WTC11 (cell line): Measurements from ENCODE around the gene MRPL22. TPM values are rescaled to one million over a fixed set of nuclear protein-coding genes. Genes with fewer than 3 reads are reported as not detected.

ENCODE experiments used
- CREM ChIP-seq: sonication (generic); formaldehyde crosslinking; IDR thresholded peaks from 2 replicates; pipeline ENCODE4 v1.8.1; 2022; ENCODE audit warnings: mild to moderate bottlenecking, missing genetic modification reagents, moderate library complexity
- CTCF ChIP-seq: fragments of 200-600 bp; IDR thresholded peaks from 2 replicates; pipeline ENCODE4 v1.8.0; 2022; ENCODE audit warnings: antibody characterized with exemption
- E2F4 ChIP-seq: sonication (generic); formaldehyde crosslinking; IDR thresholded peaks from 2 replicates; pipeline ENCODE4 v1.8.1; 2022; ENCODE audit warnings: low read depth, mild to moderate bottlenecking, moderate library complexity, missing genetic modification reagents, borderline replicate concordance
- E2F5 ChIP-seq: sonication (generic); formaldehyde crosslinking; IDR thresholded peaks from 2 replicates; pipeline ENCODE4 v1.8.1; 2022; ENCODE audit warnings: mild to moderate bottlenecking, moderate library complexity, missing genetic modification reagents
- ELF4 ChIP-seq: sonication (generic); formaldehyde crosslinking; IDR thresholded peaks from 2 replicates; pipeline ENCODE4 v1.8.1; 2022; ENCODE audit warnings: low read depth, mild to moderate bottlenecking, moderate library complexity, missing genetic modification reagents
- ESRRA ChIP-seq: sonication (generic); formaldehyde crosslinking; IDR thresholded peaks from 2 replicates; pipeline ENCODE4 v1.8.1; 2022; ENCODE audit warnings: mild to moderate bottlenecking, missing genetic modification reagents, borderline replicate concordance
- GTF2I ChIP-seq: fragments of 250-450 bp; sonication (Bioruptor Pico); conservative IDR thresholded peaks from 2 replicates; pipeline ENCODE4 v1.4.0; 2021; ENCODE audit warnings: mild to moderate bottlenecking
- JAZF1 ChIP-seq: fragments of 250-450 bp; sonication (Bioruptor Pico); IDR thresholded peaks from 2 replicates; pipeline ENCODE4 v1.9.0; 2021; ENCODE audit warnings: moderate library complexity, mild to moderate bottlenecking, inconsistent platforms
- JUN ChIP-seq: sonication (generic); formaldehyde crosslinking; IDR thresholded peaks from 2 replicates; pipeline ENCODE4 v1.8.0; 2023; ENCODE audit warnings: mild to moderate bottlenecking, missing genetic modification reagents
- MXD4 ChIP-seq: fragments of 250-450 bp; sonication (Bioruptor Pico); IDR thresholded peaks from 2 replicates; pipeline ENCODE4 v1.8.0; 2021; ENCODE audit warnings: mild to moderate bottlenecking, moderate library complexity, borderline replicate concordance
- MYBL2 ChIP-seq: sonication (generic); formaldehyde crosslinking; IDR thresholded peaks from 2 replicates; pipeline ENCODE4 v1.8.1; 2023; ENCODE audit warnings: mild to moderate bottlenecking, moderate library complexity, missing genetic modification reagents
- NFE2L1 ChIP-seq: sonication (generic); formaldehyde crosslinking; IDR thresholded peaks from 2 replicates; pipeline ENCODE4 v1.8.1; 2023; ENCODE audit warnings: missing genetic modification reagents
- NR2C2 ChIP-seq: sonication (generic); formaldehyde crosslinking; IDR thresholded peaks from 2 replicates; pipeline ENCODE4 v1.8.0; 2022; ENCODE audit warnings: mild to moderate bottlenecking, missing genetic modification reagents
- NR3C1 ChIP-seq: sonication (generic); formaldehyde crosslinking; conservative IDR thresholded peaks from 2 replicates; pipeline ENCODE4 v1.8.1; 2023; ENCODE audit warnings: low read depth, mild to moderate bottlenecking, missing genetic modification reagents
- SMAD4 ChIP-seq: sonication (generic); formaldehyde crosslinking; IDR thresholded peaks from 2 replicates; pipeline ENCODE4 v1.8.0; 2022; ENCODE audit warnings: mild to moderate bottlenecking, missing genetic modification reagents
- TEAD1 ChIP-seq: sonication (generic); formaldehyde crosslinking; IDR thresholded peaks from 2 replicates; pipeline ENCODE4 v1.8.0; 2022; ENCODE audit warnings: mild to moderate bottlenecking, missing genetic modification reagents
- ZNF219 ChIP-seq: sonication (generic); formaldehyde crosslinking; IDR thresholded peaks from 2 replicates; pipeline ENCODE4 v1.8.0; 2023; ENCODE audit warnings: missing genetic modification reagents, mild to moderate bottlenecking, borderline replicate concordance
- ZNF281 ChIP-seq: sonication (generic); formaldehyde crosslinking; IDR thresholded peaks from 2 replicates; pipeline ENCODE4 v1.8.0; 2023; ENCODE audit warnings: mild to moderate bottlenecking, missing genetic modification reagents
- ZNF317 ChIP-seq: sonication (generic); formaldehyde crosslinking; IDR thresholded peaks from 2 replicates; pipeline ENCODE4 v1.8.1; 2023; ENCODE audit warnings: low read depth, mild to moderate bottlenecking, moderate library complexity, missing genetic modification reagents, borderline replicate concordance
- total RNA-seq: library from RNA; stranded (reverse); gene quantifications from 3 replicates; pipeline ENCODE4 v1.2.3, GENCODE V29; 2021
- TF ChIP-seq, protein P1 (sequence below): sonication (generic); formaldehyde crosslinking; IDR thresholded peaks from 2 replicates; pipeline ENCODE4 v1.8.1; 2022; ENCODE audit warnings: missing genetic modification reagents, borderline replicate concordance
- TF ChIP-seq, protein P2 (sequence below): fragments of 250-450 bp; sonication (Bioruptor Pico); IDR thresholded peaks from 2 replicates; pipeline ENCODE4 v1.9.0; 2021; ENCODE audit warnings: mild to moderate bottlenecking
- TF ChIP-seq, protein P3 (sequence below): sonication (generic); formaldehyde crosslinking; conservative IDR thresholded peaks from 2 replicates; pipeline ENCODE4 v1.8.1; 2023; ENCODE audit warnings: mild to moderate bottlenecking, low read depth, missing genetic modification reagents, moderate library complexity
- TF ChIP-seq, protein P4 (sequence below): fragments of 250-450 bp; sonication (Bioruptor Pico); conservative IDR thresholded peaks from 2 replicates; pipeline ENCODE4 v1.9.0; 2021; ENCODE audit warnings: mild to moderate bottlenecking
- TF ChIP-seq, protein P5 (sequence below): sonication (generic); formaldehyde crosslinking; IDR thresholded peaks from 2 replicates; pipeline ENCODE4 v1.8.0; 2023; ENCODE audit warnings: missing genetic modification reagents

MRPL22 gene
- total RNA-seq, 1 experiment from 2014 or later = 52.0 TPM

GRCh38 chr5:154937718-154938466, 3.0 kb upstream of the MRPL22 start, which contains the start of gene GEMIN5 (continued):
- TF ChIP-seq ZNF281 (peak; percentile 51; the same call in 1 of the 2 replicates), MXD4 (CRISPR knock-in tag) (no peak), GTF2I (CRISPR knock-in tag) (no peak), SMAD4 (CRISPR knock-in tag) (0 out of 2 replicates have a peak, but pooled peaks have one; percentile 59), JAZF1 (CRISPR knock-in tag) (no peak), MYBL2 (CRISPR knock-in tag) (peak; percentile 65; the same call in 1 of the 2 replicates), ELF4 (no peak), JUN (no peak), E2F5 (peak; percentile 90), NR2C2 (CRISPR knock-in tag) (no peak), TEAD1 (peak; percentile 84), ZNF219 (CRISPR knock-in tag) (no peak), NR3C1 (CRISPR knock-in tag) (no peak), CTCF (no peak), E2F4 (no peak), ZNF317 (no peak), CREM (CRISPR knock-in tag) (peak; percentile 65; the same call in 1 of the 2 replicates), NFE2L1 (CRISPR knock-in tag) (peak; percentile 69; the same call in 1 of the 2 replicates), ESRRA (CRISPR knock-in tag) (no peak)
- TF ChIP-seq, protein P1, sequence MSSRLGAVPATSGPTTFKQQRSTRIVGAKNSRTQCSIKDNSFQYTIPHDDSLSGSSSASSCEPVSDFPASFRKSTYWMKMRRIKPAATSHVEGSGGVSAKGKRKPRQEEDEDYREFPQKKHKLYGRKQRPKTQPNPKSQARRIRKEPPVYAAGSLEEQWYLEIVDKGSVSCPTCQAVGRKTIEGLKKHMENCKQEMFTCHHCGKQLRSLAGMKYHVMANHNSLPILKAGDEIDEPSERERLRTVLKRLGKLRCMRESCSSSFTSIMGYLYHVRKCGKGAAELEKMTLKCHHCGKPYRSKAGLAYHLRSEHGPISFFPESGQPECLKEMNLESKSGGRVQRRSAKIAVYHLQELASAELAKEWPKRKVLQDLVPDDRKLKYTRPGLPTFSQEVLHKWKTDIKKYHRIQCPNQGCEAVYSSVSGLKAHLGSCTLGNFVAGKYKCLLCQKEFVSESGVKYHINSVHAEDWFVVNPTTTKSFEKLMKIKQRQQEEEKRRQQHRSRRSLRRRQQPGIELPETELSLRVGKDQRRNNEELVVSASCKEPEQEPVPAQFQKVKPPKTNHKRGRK = no peak
- TF ChIP-seq, protein P2, sequence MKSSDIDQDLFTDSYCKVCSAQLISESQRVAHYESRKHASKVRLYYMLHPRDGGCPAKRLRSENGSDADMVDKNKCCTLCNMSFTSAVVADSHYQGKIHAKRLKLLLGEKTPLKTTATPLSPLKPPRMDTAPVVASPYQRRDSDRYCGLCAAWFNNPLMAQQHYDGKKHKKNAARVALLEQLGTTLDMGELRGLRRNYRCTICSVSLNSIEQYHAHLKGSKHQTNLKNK (CRISPR knock-in tag) = no peak
- TF ChIP-seq, protein P3, sequence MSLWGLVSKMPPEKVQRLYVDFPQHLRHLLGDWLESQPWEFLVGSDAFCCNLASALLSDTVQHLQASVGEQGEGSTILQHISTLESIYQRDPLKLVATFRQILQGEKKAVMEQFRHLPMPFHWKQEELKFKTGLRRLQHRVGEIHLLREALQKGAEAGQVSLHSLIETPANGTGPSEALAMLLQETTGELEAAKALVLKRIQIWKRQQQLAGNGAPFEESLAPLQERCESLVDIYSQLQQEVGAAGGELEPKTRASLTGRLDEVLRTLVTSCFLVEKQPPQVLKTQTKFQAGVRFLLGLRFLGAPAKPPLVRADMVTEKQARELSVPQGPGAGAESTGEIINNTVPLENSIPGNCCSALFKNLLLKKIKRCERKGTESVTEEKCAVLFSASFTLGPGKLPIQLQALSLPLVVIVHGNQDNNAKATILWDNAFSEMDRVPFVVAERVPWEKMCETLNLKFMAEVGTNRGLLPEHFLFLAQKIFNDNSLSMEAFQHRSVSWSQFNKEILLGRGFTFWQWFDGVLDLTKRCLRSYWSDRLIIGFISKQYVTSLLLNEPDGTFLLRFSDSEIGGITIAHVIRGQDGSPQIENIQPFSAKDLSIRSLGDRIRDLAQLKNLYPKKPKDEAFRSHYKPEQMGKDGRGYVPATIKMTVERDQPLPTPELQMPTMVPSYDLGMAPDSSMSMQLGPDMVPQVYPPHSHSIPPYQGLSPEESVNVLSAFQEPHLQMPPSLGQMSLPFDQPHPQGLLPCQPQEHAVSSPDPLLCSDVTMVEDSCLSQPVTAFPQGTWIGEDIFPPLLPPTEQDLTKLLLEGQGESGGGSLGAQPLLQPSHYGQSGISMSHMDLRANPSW (CRISPR knock-in tag) = no peak
- TF ChIP-seq, protein P4, sequence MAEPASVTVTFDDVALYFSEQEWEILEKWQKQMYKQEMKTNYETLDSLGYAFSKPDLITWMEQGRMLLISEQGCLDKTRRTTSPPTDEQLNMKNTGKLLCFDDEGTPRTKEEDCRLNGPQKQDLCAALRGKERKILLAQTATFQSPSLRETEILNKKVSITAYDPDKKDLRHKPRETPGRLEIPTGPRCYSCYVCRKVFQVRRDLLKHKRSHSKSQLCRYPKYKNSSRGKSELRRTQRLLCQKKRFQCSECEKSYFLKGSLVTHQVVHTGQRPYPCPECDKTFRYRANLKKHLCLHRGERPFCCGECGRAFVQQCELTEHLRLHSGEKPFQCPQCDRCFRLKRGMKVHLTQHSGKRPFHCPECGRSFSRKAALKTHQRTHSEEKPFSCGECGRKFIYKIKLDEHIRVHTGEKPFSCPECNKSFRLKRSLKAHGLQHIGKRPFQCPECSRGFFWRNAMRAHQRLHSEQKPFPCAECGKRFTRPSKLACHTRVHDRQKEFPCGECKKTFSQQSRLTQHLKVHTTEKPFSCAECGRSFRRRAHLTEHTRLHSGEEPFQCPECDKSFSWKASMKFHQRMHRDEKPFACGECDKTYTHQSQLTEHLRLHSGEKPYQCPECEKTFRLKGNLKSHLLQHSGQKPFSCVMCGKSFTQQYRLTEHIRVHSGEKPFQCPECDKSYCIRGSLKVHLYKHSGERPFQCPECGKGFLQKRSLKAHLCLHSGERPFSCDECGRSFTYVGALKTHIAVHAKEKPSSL = no peak
- TF ChIP-seq, protein P5, sequence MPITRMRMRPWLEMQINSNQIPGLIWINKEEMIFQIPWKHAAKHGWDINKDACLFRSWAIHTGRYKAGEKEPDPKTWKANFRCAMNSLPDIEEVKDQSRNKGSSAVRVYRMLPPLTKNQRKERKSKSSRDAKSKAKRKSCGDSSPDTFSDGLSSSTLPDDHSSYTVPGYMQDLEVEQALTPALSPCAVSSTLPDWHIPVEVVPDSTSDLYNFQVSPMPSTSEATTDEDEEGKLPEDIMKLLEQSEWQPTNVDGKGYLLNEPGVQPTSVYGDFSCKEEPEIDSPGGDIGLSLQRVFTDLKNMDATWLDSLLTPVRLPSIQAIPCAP = no peak; the same call in 1 of the 2 replicates
